ENCODE measurements around the gene VAPA. TPM values are rescaled to one million over a fixed set of nuclear protein-coding genes. Genes with fewer than 3 reads are reported as not detected.

VAPA gene
- total RNA-seq, 1 donor from 2014 or later = 132 TPM

DNA sequence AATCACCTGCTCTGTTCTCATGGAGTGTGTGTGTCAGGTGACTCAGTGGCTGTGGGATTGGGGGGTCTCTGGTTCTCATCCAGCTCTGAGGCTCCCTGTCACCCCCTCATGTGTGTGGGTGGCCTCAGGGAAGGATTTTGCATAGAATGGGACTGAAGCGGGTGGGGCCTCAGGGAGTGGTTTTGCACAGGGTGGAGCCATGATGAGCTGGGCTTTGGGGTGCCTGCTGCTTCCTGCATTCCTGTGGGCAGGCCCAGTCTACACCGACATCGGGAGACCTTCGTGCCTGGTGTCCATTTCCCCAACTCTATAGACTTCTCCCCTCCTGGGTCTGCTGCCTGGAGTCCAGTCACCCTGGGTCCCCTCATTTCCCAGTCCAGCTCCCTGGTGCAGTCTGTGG lies 59.7 kb downstream of the VAPA start:
- Mint-ChIP-seq H3K27ac (no peak overlapping the region), H3K36me3 (peaks cover 11% of the 10 kb centered on the region), H3K4me1 (ENCODE audit: unreplicated experiment) (peaks cover 13% of the 10 kb centered on the region), H3K9me3 (peaks cover 4% of the 10 kb centered on the region), H3K4me3 (no peak overlapping the region), H3K27me3 (no peaks in the 10 kb centered on the region)
- TF ChIP-seq, protein P1, sequence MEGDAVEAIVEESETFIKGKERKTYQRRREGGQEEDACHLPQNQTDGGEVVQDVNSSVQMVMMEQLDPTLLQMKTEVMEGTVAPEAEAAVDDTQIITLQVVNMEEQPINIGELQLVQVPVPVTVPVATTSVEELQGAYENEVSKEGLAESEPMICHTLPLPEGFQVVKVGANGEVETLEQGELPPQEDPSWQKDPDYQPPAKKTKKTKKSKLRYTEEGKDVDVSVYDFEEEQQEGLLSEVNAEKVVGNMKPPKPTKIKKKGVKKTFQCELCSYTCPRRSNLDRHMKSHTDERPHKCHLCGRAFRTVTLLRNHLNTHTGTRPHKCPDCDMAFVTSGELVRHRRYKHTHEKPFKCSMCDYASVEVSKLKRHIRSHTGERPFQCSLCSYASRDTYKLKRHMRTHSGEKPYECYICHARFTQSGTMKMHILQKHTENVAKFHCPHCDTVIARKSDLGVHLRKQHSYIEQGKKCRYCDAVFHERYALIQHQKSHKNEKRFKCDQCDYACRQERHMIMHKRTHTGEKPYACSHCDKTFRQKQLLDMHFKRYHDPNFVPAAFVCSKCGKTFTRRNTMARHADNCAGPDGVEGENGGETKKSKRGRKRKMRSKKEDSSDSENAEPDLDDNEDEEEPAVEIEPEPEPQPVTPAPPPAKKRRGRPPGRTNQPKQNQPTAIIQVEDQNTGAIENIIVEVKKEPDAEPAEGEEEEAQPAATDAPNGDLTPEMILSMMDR (conservative IDR thresholded peaks at IDR 0.05) = no peak
- DNase-seq (ENCODE audit: extremely low spot score, unreplicated experiment) = no peak

GRCh38 chr18:9974279-9974915 lies 60.6 kb downstream of the VAPA start:
- Mint-ChIP-seq H3K27ac (no peak overlapping the region), H3K27me3 (no peaks in the 10 kb centered on the region), H3K4me1 (ENCODE audit: unreplicated experiment) (peaks cover 13% of the 10 kb centered on the region), H3K9me3 (peaks cover 4% of the 10 kb centered on the region), H3K36me3 (peaks cover 11% of the 10 kb centered on the region), H3K4me3 (no peak overlapping the region)
- no peak for DNase-seq (ENCODE audit: extremely low spot score, unreplicated experiment)
- TF ChIP-seq, protein P1 (conservative IDR thresholded peaks at IDR 0.05) = no peak

GRCh38 chr18:9975658-9976057 lies 61.8 kb downstream of the VAPA start:
- no peak for DNase-seq (ENCODE audit: extremely low spot score, unreplicated experiment)
- Mint-ChIP-seq H3K4me3 (no peak overlapping the region), H3K27me3 (no peaks in the 10 kb centered on the region), H3K36me3 (peaks cover 15% of the 10 kb centered on the region), H3K4me1 (ENCODE audit: unreplicated experiment) (peaks cover 13% of the 10 kb centered on the region), H3K27ac (no peak overlapping the region), H3K9me3 (peaks cover 4% of the 10 kb centered on the region)
- TF ChIP-seq, protein P1 (conservative IDR thresholded peaks at IDR 0.05) = no peak

DNA sequence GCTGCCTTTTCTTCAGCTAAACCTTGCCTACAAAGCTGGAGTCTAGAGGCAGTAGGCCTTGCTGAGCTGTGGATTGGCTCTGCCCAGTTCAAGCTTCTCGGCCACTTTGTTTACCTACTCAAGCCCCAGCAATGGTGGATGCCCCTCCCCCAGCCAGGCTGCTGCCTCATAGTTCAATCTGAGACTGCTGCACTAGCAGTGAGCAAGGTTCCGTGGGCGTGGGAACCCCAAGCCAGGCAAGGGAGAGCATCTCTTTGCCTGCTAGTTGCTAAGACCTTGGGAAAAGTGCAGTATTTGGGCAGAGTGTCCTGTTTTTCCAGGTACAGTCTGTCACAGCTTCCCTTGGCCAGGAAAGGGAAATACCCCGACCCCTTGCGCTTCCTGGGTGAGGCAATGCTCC lies 68.9 kb downstream of the VAPA start:
- TF ChIP-seq, protein P1 (conservative IDR thresholded peaks at IDR 0.05) = no peak
- Mint-ChIP-seq H3K27me3 (no peaks in the 10 kb centered on the region), H3K4me1 (ENCODE audit: unreplicated experiment) (peaks cover 16% of the 10 kb centered on the region), H3K4me3 (no peak overlapping the region), H3K36me3 (peaks cover 11% of the 10 kb centered on the region), H3K27ac (no peak overlapping the region), H3K9me3 (peaks cover 5% of the 10 kb centered on the region)
- no peak for DNase-seq (ENCODE audit: extremely low spot score, unreplicated experiment)

DNA sequence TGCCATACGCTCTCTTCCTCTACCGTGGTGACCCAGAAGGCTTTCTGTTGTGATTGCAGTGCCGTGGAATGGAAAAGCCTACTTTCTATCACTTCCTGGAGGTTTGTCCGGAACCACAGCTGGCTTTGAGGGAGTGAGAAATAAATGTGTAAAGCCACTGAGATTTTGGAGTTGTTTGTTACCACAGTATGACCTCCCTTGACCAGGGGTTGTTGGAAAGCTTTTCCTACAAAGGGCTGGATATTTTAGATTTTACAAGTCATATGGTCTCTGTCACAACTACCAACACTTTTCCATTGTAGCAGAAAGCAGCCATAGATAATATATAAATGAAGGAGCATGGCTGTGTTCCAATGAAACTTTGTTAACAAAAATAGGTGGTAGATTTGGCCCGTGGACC lies 70.3 kb downstream of the VAPA start:
- TF ChIP-seq, protein P1 (conservative IDR thresholded peaks at IDR 0.05) = no peak
- peaks cover 5% of the 10 kb centered on the region for H3K9me3 Mint-ChIP-seq
- no peak overlapping the region for H3K4me3 Mint-ChIP-seq
- H3K36me3 Mint-ChIP-seq = peaks cover 11% of the 10 kb centered on the region
- H3K27me3 Mint-ChIP-seq = no peaks in the 10 kb centered on the region
- H3K4me1 Mint-ChIP-seq (ENCODE audit: unreplicated experiment) = peaks cover 27% of the 10 kb centered on the region
- no peak overlapping the region for H3K27ac Mint-ChIP-seq
- DNase-seq (ENCODE audit: extremely low spot score, unreplicated experiment) = no peak
